ENCODE results near the gene OPCML. TPM values are rescaled to one million over a fixed set of nuclear protein-coding genes. Genes with fewer than 3 reads are reported as not detected.

Gene OPCML
- polyA plus RNA-seq, 3 donors, result not detected

GRCh38 chr11:132438418-132438817 lies 1093.9 kb downstream of the OPCML start:
- intact Hi-C loops (cut with micrococcal nuclease), result no loop called here
- Mint-ChIP-seq H3K27ac (no peak overlapping the region), H3K4me3 (no peak overlapping the region), H3K4me1 (no peaks in the 10 kb centered on the region), H3K36me3 (no peaks in the 10 kb centered on the region), H3K27me3 (ENCODE audit: low read depth in 3 of 3) (peaks cover 0 to 1% (median 0%) of the 10 kb centered on the region in 3 donors), H3K9me3 (peaks cover 0 to 14% (median 6%) of the 10 kb centered on the region in 7 donors)
- H4K20me1 ChIP-seq (ENCODE audit: insufficient read depth, low read length), result no peaks in the 10 kb centered on the region
- H2AFZ ChIP-seq (ENCODE audit: insufficient read depth, low read depth, low read length, poor library complexity, severe bottlenecking), result no peak overlapping the region
- no peaks in the 10 kb centered on the region for H3K79me2 ChIP-seq (ENCODE audit: insufficient read depth, low read length)
- no peaks in the 10 kb centered on the region for H3K4me1 ChIP-seq (ENCODE audit: control insufficient read depth in 1 of 2, insufficient read depth in 2 of 2, low read length in 2 of 2)
- no peak for TF ChIP-seq CTCF (IDR thresholded peaks at IDR 0.05)
- WGBS (ENCODE audit: insufficient coverage), result 53% methylated on average over 1 of the region's 1 CpG
- H3K4me3 ChIP-seq (replicated peaks in 1 of 3; ENCODE audit: low read depth in 2 of 3, low read length in 3 of 3), result no peak overlapping the region
- no peaks in the 10 kb centered on the region for H3K27me3 ChIP-seq (ENCODE audit: control insufficient read depth in 2 of 2, insufficient read depth in 2 of 2, low read length in 2 of 2)
- H3K4me2 ChIP-seq (replicated peaks; ENCODE audit: extremely low read depth, low read length, poor library complexity, severe bottlenecking), result no peak overlapping the region
- DNase-seq, result no peak
- H3K36me3 ChIP-seq (replicated peaks in 1 of 2; ENCODE audit: control insufficient read depth in 1 of 2, insufficient read depth in 2 of 2, low read length in 2 of 2), result no peaks in the 10 kb centered on the region
- no peak overlapping the region for H3K27ac ChIP-seq (ENCODE audit: low read depth in 1 of 2, low read length in 2 of 2)
- H3K9ac ChIP-seq (ENCODE audit: insufficient read depth, low read length, poor library complexity, severe bottlenecking), result no peak overlapping the region
- peaks cover 0 to 6% of the 10 kb centered on the region in 2 donors for H3K9me3 ChIP-seq (replicated peaks in 1 of 2; ENCODE audit: control insufficient read depth in 1 of 2, insufficient read depth in 1 of 2, low read length in 2 of 2)

- H4K20me1 ChIP-seq (ENCODE audit: insufficient read depth, low read length), result no peaks in the 10 kb centered on the region
- TF ChIP-seq CTCF (IDR thresholded peaks at IDR 0.05), result no peak
- H3K4me2 ChIP-seq (replicated peaks; ENCODE audit: extremely low read depth, low read length, poor library complexity, severe bottlenecking), result no peak overlapping the region
- Mint-ChIP-seq H3K4me3 (no peak overlapping the region), H3K27me3 (ENCODE audit: low read depth in 3 of 3) (peaks cover 0 to 2% (median 1%) of the 10 kb centered on the region in 3 donors), H3K9me3 (peaks cover 0 to 8% (median 4%) of the 10 kb centered on the region in 7 donors), H3K36me3 (no peaks in the 10 kb centered on the region), H3K4me1 (no peaks in the 10 kb centered on the region), H3K27ac (no peak overlapping the region)
- no peak for DNase-seq
- no peak overlapping the region for H3K4me3 ChIP-seq (replicated peaks in 1 of 3; ENCODE audit: low read depth in 2 of 3, low read length in 3 of 3)
- intact Hi-C loops (cut with micrococcal nuclease), result no loop called here
- H3K9ac ChIP-seq (ENCODE audit: insufficient read depth, low read length, poor library complexity, severe bottlenecking), result no peak overlapping the region
- no peaks in the 10 kb centered on the region for H3K4me1 ChIP-seq (ENCODE audit: control insufficient read depth in 1 of 2, insufficient read depth in 2 of 2, low read length in 2 of 2)
- H3K27me3 ChIP-seq (ENCODE audit: control insufficient read depth in 2 of 2, insufficient read depth in 2 of 2, low read length in 2 of 2), result no peaks in the 10 kb centered on the region
- no peak overlapping the region for H2AFZ ChIP-seq (ENCODE audit: insufficient read depth, low read depth, low read length, poor library complexity, severe bottlenecking)
- H3K79me2 ChIP-seq (ENCODE audit: insufficient read depth, low read length), result no peaks in the 10 kb centered on the region
- no peaks in the 10 kb centered on the region for H3K36me3 ChIP-seq (replicated peaks in 1 of 2; ENCODE audit: control insufficient read depth in 1 of 2, insufficient read depth in 2 of 2, low read length in 2 of 2)
- 35% methylated on average over 6 of the region's 14 CpGs for WGBS (ENCODE audit: insufficient coverage)
- no peaks in the 10 kb centered on the region for H3K9me3 ChIP-seq (replicated peaks in 1 of 2; ENCODE audit: control insufficient read depth in 1 of 2, insufficient read depth in 1 of 2, low read length in 2 of 2)
- no peak overlapping the region for H3K27ac ChIP-seq (ENCODE audit: low read depth in 1 of 2, low read length in 2 of 2)
Measured at GRCh38 chr11:132430429-132431062, 1101.8 kb downstream of the OPCML start.
